Measurements from ENCODE around the gene DUSP28.
"Not testable (repeated sequence)": the region's sequence is repeated elsewhere in the genome, so short reads cannot be mapped to it uniquely, and the experiment has no call there.

Gene DUSP28

DNA sequence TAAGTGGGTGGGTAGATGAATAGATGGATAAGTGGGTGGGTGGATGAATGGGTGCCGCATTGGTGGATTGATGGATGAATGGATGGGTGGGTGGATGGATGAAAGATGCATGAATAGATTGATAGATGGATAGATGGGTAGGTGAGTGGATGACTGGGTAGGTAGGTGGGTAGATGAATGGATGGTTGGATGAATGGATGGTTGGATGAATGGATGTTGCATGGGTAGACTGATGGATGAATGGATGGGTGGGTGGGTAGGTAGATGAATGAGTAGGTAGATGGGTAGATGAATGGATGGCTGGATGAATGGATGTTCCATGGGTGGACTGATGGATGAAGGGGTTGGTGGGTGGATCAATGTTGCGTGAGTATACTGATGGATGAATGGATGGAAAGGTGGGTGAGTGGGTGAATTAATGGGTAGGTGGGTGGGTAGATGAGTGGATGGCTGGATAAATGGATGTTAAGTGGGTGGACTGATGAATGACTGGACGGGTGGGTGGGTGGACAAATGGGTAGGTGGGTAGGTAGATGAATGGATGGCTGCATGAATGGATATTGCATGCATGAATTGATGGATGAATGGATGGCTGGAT, 32.9 kb upstream of the DUSP28 start:
- DNase-seq (ENCODE audit: low read depth in 3 of 3) = no peak

DNA sequence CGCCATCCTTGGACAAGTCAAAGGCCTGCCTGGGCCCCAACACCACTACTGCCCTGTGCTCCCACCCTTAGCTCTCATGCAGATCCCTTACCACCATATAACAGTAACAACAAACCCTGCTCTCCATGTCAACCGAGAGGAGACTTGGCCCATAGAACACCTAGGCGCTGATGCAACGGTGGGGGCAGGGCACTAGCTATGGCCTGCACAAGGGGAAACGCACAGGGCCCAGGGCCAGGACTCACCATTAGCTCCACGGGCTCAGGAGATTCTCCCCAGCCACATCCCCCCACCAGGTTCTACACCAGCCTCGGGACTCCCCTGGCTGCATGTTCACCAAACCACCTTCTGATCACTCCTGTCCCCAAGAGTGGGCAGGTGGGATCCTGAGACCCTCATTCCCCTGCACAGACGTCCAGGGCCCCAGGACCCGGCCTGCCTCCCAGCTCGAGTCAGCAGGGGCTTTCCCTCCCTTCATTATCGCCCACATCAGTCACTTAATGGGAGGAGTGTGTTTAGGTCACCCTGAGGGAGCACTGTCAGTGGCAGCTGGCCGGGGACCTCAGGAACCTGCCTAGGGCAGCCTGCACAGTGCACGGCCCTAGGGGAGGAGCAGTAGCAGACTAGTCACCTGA, 31.6 kb upstream of the DUSP28 start:
- DNase-seq (ENCODE audit: low read depth in 3 of 3) = no peak

- DNase-seq (ENCODE audit: low read depth in 3 of 3) = no peak
Observed at GRCh38 chr2:240529344-240529999, 30.7 kb upstream of the DUSP28 start.

DNA sequence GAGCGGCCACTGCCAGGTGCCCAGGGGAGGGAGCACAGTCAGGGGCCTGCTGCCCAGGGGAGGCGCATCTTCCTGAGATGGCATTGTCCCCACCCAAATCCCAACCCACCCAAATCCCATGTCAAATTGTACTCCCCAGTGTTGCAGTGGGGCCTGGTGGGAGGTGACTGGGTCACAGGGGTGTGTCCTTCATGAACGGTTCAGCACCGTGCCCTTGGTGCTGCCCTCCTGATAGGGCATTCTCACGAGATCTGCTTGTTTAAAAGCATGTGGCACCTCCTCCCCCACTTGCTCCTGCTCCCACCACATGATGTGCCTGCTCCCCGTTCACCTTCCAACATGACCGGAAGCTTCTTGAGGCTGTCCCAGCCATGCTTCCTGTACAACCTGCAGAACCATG, 30.0 kb upstream of the DUSP28 start:
- no peak for DNase-seq (ENCODE audit: low read depth in 3 of 3)

DNA sequence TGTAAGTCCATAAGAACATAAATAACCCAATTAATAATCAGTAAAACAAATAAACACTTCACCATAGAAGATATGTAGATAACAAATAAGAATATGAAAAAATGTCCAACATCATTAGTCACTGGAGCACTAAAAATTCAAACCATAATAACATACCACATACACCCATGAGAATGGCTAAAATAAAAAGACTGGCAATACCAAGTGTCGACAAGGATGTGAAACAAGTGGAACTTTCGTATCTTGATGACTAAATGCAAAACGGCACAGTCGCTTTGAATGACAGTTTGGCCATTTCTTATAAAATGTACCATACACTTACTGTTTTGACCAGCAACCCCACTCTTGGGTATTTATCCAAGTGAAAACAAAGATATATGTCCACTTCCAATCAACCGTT, 29.1 kb upstream of the DUSP28 start:
- DNase-seq (ENCODE audit: low read depth in 3 of 3) = no peak

GRCh38 chr2:240532031-240532775, 28.0 kb upstream of the DUSP28 start:
- DNase-seq (ENCODE audit: low read depth in 3 of 3) = no peak

DNA sequence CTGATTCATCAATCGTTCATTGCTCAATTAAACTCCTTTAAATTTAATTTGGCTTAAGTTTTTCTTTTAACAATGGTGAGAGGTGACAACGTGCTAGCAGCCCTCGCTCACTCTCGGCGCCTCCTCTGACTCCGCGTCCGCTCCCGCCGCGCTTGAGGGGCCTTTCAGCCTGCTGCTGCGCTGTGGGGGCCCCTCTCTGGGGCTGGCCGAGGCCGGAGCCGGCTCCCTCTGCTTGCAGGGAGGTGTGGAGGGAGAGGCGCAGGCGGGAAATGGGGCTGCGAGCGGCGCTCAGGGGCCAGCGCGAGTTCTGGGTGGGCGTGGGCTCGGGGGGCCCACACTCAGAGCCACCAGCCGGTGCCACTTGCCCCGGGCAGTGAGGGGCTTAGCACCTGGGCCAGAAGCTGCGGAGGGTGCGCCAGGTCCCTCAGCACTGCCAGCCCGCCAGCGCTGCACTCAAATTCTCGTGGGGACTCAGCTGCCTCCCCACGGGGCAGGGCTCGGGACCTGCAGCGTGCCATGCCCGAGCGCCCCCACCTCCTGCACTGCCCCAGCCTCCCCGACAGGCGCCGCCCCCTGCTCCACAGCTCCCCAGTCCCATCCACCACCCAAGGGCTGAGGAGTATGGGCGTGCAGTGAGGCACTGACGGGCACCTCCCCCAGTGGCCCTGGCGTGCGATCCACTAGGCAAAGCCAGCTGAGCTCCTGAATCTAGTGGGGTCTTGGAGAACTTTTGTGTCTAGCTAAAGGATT, 22.0 kb upstream of the DUSP28 start:
- DNase-seq (ENCODE audit: low read depth in 3 of 3) = no peak

GRCh38 chr2:240539101-240539500, 21.1 kb upstream of the DUSP28 start:
- DNase-seq (ENCODE audit: low read depth in 3 of 3) = not testable (repeated sequence)

GRCh38 chr2:240539906-240540305, 20.3 kb upstream of the DUSP28 start:
- DNase-seq (ENCODE audit: low read depth in 3 of 3) = no peak

DNA sequence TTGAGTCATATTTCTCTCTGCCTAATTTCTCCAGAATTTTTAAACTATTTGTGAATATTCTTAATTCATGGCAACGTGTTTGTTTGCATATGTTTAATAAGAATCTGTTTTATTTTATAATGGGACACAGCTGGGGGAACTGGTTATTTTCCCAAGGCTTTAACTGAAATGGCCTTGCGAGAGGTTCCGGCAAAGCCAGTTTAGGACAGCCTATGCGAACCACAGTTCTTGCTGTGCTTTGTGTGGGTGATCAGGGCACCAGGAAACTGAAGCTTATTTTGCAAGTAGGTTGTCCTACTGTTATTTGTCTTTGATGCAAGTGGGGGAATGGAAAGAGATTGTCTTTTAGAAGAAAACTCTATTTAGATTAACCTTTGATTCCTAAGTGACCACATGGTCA, 8.9 kb upstream of the DUSP28 start:
- DNase-seq (ENCODE audit: low read depth in 3 of 3) = no peak

DNA sequence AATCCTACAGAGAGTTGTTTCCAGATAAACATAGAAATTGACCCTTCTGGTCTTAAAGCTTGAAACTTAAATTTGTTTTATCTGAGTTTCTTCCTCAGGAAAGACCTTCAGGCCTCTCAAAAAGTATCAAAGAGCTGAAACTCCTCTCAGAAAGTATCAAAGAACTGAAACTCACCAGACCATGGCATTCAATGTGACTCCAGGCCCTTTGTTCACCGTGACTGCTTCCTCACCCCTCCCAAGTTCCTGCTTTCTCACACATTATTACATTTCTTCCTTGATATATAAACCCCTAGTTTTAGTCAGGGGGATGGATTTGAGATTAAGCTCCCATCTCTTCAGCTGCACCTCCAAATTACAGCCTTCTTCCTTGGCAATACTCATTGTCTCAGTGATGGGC, 8.3 kb upstream of the DUSP28 start:
- no peak for DNase-seq (ENCODE audit: low read depth in 3 of 3)

- DNase-seq (ENCODE audit: low read depth in 3 of 3) = no peak
Observed at GRCh38 chr2:240553956-240554480, 6.1 kb upstream of the DUSP28 start.

GRCh38 chr2:240554767-240555493, 5.2 kb upstream of the DUSP28 start:
- no peak for DNase-seq (ENCODE audit: low read depth in 3 of 3)

DNA sequence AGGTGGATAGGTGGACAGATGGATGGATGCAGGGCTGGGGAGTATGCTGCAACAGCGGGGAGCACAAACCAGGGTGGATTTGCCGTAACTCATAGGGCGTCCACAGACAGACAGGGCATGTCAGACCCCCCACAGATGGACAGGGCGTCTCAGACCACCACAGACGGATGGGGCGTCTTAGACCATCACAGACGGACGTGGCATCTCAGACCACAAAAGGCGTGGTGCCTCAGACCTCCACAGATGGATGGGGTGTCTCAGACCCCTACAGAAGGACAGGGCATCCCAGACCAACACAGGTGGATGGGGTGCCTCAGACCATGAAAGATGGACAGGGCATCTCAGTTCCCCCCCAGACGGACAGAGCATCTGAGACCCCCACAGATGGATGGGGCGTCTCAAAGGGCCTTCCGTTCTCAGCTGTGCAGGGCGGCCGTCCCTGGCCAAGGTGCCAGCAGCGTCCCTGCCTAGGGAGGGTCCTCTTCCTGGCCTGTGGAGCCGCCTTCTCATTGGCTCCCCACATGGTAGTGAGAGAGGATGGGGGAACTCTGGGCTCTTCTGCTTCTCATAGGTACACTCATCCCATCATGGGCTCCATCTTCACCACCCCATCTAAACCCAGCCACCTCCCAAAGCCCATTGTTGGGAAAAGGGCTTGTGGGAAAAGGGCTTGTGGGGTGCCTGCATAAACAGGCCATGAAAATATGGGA, 4.5 kb upstream of the DUSP28 start:
- DNase-seq (ENCODE audit: low read depth in 3 of 3) = no peak

GRCh38 chr2:240556553-240557100, 3.5 kb upstream of the DUSP28 start:
- peak in 1 of 3 experiments; percentile 58 for DNase-seq (ENCODE audit: low read depth in 3 of 3)

GRCh38 chr2:240557101-240557751, 2.9 kb upstream of the DUSP28 start:
- DNase-seq (ENCODE audit: low read depth in 3 of 3) = no peak

GRCh38 chr2:240557808-240558207, 2.3 kb upstream of the DUSP28 start, which contains the start of gene ANKMY1:
Gene ANKMY1, minus strand, starts transcription at chr2:240557988. Its CDS starts 653 bp downstream, at chr2:240557335.
- no peak for DNase-seq (ENCODE audit: low read depth in 3 of 3)

GRCh38 chr2:240558236-240558761, 1.9 kb upstream of the DUSP28 start:
- DNase-seq (ENCODE audit: low read depth in 3 of 3) = no peak

DNA sequence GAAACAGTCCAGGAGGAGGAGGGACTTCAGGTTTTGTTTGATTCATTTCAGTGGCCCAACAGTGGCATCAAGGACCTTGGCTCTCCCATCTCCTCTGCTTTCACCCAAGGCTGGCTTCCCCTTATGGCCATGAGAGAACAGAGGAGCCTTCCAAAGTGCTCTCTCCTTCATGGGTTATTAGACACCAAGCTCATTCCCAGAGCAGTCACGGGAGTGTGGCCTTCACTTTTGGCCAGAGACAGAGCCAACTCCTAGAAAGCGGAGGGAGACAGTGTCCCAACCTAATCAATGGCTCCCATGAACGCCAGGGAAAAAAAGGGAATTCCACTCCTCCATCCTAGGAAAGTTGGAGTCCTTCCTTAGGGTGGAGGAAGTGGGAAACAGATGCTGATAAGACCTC, 871 bp upstream of the DUSP28 start:
- DNase-seq (ENCODE audit: low read depth in 3 of 3) = no peak
